Aorta (tissue), 5 donors: ENCODE results near the gene NFIA. TPM values are rescaled to one million over a fixed set of nuclear protein-coding genes. Genes with fewer than 3 reads are reported as not detected.
"Not testable (repeated sequence)": the region's sequence is repeated elsewhere in the genome, so short reads cannot be mapped to it uniquely, and the experiment has no call there.

Experiments used
- ATAC-seq: fragments of 200-7000 bp; cut with Tn5 transposase; one replicate; pipeline ENCODE4 v1.9.1; 2022; ENCODE audit warnings: moderate library complexity; ENCODE audit not compliant: low FRiP score
- DNase-seq, 2 donors: peaks; one replicate each; pipeline ENCODE4 v3.0.0-alpha.2; 2020
- H3K27ac ChIP-seq, 2 donors: one replicate each; pipeline ENCODE4 v1.5.1; 2013; ENCODE audit warnings: low read length in 2 of 2, mild to moderate bottlenecking in 2 of 2, moderate library complexity in 2 of 2, control low read depth in 1 of 2, inconsistent platforms in 1 of 2, low read depth in 1 of 2
- H3K27me3 ChIP-seq, 2 donors: one replicate each; pipeline ENCODE4 v1.6.1; 2013; ENCODE audit warnings: control low read depth in 1 of 2, low read length in 1 of 2, mild to moderate bottlenecking in 1 of 2, moderate library complexity in 1 of 2; ENCODE audit not compliant: insufficient read depth in 2 of 2, control insufficient read depth in 1 of 2
- H3K36me3 ChIP-seq, 2 donors: one replicate each; pipeline ENCODE4 v1.6.1; 2013; ENCODE audit warnings: control low read depth in 1 of 2, low read length in 1 of 2, mild to moderate bottlenecking in 1 of 2; ENCODE audit not compliant: insufficient read depth in 2 of 2, control insufficient read depth in 1 of 2
- H3K4me1 ChIP-seq, 2 donors: one replicate each; pipeline ENCODE4 v1.6.1; 2013; ENCODE audit warnings: low read length in 2 of 2, control low read depth in 1 of 2, mild to moderate bottlenecking in 1 of 2, moderate library complexity in 1 of 2; ENCODE audit not compliant: insufficient read depth in 2 of 2, control insufficient read depth in 1 of 2
- H3K4me3 ChIP-seq, 2 donors: one replicate each; pipeline ENCODE4 v1.5.1; 2013; ENCODE audit warnings: low read length in 2 of 2, control low read depth in 1 of 2, mild to moderate bottlenecking in 1 of 2
- H3K9me3 ChIP-seq: one replicate; pipeline ENCODE4 v1.6.1; 2013; ENCODE audit warnings: mild to moderate bottlenecking, low read length; ENCODE audit not compliant: control insufficient read depth
- WGBS, 2 donors: extraction: QIAGEN DNeasy Blood & Tissue Kit; methylation state at CpG; one replicate each; pipeline ENCODE4 v1.1.7; 2013; 5-methylcytosine and 5-hydroxymethylcytosine counted together
- intact Hi-C, 2 donors: fragments of 100-400 bp; cut with DNase I; formaldehyde crosslinking; loops; one replicate each; pipeline versions ENCODE4 v1.14.2 to v1.15.0; 2022
- polyA plus RNA-seq, 2 donors: library from polyadenylated mRNA; stranded (reverse); fragments of 200-250 nt; gene quantifications; one replicate each; pipeline ENCODE4 v1.2.3, GENCODE V29; 2013
- total RNA-seq, 2 donors: library from RNA; stranded (reverse); fragmentation: NEBNext Ultra II Directional; extraction: Animal tissue kit (Norgen Biotek cat#: 25700); gene quantifications; one replicate each; pipeline ENCODE4 v1.2.1, GENCODE V29; 2021
- donor health status: healthy with polysubstance abuse.
- donor health status: Bipolar disorder and iron deficiency.
- donor health status: DM: no; HTN: no; CAD: no.
- donor health status: DM: no; HTN: no; CAD: no.
- donor health status: DM: yes; HTN: yes; CAD: no.

The NFIA gene
- total and polyA plus RNA-seq, 4 donors: 15.3 to 221 (median 82.4) TPM

DNA sequence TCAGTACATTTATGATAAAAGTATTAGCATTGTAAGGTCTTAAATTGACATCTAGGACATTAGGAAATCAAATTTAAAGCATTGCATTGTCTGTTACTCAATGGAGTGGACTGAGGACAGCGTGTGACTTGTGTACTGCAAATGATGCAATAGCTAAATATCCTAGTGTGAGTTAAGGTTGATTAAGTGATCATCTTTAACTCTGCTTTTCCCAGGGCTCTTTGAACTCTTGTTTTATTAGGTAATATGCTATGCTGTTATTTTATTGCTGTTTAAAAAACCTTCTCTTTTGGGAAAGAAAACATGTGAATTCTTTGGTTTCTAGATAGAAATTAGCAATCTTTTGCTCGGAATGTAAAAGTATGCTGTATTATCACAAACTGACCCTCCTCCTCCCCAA lies 38.6 kb downstream of the NFIA start:
- no peaks in the 10 kb centered on the region for H3K36me3 ChIP-seq
- intact Hi-C loops: no loop called here
- no peak for DNase-seq
- no peaks in the 10 kb centered on the region for H3K9me3 ChIP-seq
- H3K27ac ChIP-seq: no peak overlapping the region
- 15 to 16% methylated on average over 2 of the region's 2 CpGs for WGBS, 2 donors
- ATAC-seq: peak; percentile 64
- peaks cover 9 to 13% of the 10 kb centered on the region in 2 donors for H3K4me1 ChIP-seq
- no peak overlapping the region for H3K4me3 ChIP-seq
- no peaks in the 10 kb centered on the region for H3K27me3 ChIP-seq

DNA sequence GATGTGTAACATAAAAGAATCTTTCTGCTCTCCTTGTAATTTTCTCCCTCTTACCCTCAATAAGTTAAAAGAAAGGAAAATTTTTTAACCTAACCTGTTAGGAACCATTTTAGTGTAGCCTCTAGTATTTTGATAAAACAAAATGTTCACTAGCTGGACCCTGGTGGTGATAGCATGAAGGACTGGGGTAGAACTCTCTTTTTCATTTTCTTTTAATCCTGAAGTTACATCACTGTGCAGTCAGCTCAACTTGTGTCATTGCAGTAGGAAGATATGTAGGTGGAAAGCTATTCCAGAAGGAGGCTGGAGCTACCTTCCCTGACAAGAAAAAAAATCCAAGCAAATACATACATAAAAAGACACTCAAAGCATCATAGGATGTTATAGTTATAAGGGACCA lies 39.3 kb downstream of the NFIA start:
- H3K4me1 ChIP-seq: peaks cover 11 to 12% of the 10 kb centered on the region in 2 donors
- H3K36me3 ChIP-seq: no peaks in the 10 kb centered on the region
- ATAC-seq: no peak
- H3K27me3 ChIP-seq: no peaks in the 10 kb centered on the region
- H3K9me3 ChIP-seq: no peaks in the 10 kb centered on the region
- no peak overlapping the region for H3K27ac ChIP-seq
- H3K4me3 ChIP-seq: no peak overlapping the region
- intact Hi-C loops: no loop called here
- no peak for DNase-seq

DNA sequence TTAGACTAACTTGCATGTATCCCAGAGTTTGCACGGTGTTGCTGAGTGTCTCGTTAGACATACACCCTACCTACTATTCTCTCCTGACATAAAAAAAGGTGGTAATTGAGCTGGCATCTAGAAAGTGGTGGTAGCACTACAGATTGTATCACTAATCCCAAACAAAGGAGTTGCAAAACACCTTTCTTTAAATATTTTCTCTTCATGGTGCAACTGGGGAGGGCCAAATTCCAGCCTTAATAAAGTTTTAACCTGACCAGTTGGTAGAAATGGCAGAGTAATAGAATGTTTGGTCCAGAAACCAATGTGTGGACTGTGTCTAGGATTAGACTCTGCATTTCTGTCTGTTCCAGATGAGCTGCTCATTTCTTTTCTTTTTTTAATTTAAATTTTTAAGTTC lies 40.0 kb downstream of the NFIA start:
- H3K9me3 ChIP-seq: no peaks in the 10 kb centered on the region
- DNase-seq (no peak), ATAC-seq (no peak)
- 87 to 91% methylated on average over 2 of the region's 2 CpGs for WGBS, 2 donors
- H3K27ac ChIP-seq: no peak overlapping the region
- H3K36me3 ChIP-seq: no peaks in the 10 kb centered on the region
- no peak overlapping the region for H3K4me3 ChIP-seq
- H3K4me1 ChIP-seq: peaks cover 11 to 12% of the 10 kb centered on the region in 2 donors
- H3K27me3 ChIP-seq: no peaks in the 10 kb centered on the region
- intact Hi-C loops: no loop called here

DNA sequence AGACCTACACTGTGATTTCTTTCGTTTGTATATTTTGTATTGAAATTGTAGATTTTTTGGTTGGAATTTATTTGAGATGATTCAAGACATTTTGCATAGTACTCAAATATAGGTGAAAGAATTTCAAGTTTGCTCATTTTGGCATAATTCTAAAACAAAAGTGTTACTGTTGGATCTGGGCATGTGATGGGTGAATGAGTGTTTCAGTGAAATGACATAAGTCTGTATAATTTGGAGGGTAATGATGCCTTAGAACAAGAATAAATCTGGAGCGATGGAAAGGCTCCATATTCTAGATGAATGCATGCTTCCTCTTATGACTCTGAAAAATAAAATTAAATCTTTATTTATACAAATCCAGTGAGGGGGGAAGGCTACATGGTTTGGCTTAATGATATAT lies 41.0 kb downstream of the NFIA start:
- WGBS, 2 donors: 32 to 45% methylated on average over 2 of the region's 2 CpGs
- Histone ChIP-seq H3K9me3 (no peaks in the 10 kb centered on the region), H3K27me3 (no peaks in the 10 kb centered on the region), H3K4me1 (peaks cover 9 to 12% of the 10 kb centered on the region in 2 donors), H3K36me3 (no peaks in the 10 kb centered on the region), H3K27ac (no peak overlapping the region), H3K4me3 (no peak overlapping the region)
- intact Hi-C loops: no loop called here
- no peak for ATAC-seq
- no peak for DNase-seq

DNA sequence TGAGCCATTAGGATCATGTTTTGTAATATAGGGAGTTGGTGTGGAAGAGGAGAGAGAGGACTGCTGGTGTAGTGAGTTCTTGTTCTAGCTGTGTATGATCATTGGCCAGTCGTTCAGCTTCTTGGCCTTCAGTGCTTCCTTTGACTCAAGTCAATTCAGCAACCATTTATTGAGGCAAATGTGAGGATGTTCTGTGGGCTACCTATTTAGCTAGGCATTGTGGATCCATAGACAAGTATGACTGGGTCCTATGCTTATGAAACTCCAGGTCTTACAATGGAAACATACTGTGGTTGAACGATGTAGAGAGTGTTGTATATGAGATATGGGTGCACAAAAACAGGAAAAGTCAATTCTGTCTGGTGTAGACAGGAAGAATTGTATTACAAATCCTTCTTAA lies 41.7 kb downstream of the NFIA start:
- peaks cover 7 to 10% of the 10 kb centered on the region in 2 donors for H3K4me1 ChIP-seq
- H3K9me3 ChIP-seq: no peaks in the 10 kb centered on the region
- WGBS, 2 donors: 48 to 53% methylated on average over 2 of the region's 2 CpGs
- DNase-seq (no peak), ATAC-seq (no peak)
- H3K4me3 ChIP-seq: no peak overlapping the region
- H3K27ac ChIP-seq: no peak overlapping the region
- H3K36me3 ChIP-seq: no peaks in the 10 kb centered on the region
- intact Hi-C loops: no loop called here
- no peaks in the 10 kb centered on the region for H3K27me3 ChIP-seq

DNA sequence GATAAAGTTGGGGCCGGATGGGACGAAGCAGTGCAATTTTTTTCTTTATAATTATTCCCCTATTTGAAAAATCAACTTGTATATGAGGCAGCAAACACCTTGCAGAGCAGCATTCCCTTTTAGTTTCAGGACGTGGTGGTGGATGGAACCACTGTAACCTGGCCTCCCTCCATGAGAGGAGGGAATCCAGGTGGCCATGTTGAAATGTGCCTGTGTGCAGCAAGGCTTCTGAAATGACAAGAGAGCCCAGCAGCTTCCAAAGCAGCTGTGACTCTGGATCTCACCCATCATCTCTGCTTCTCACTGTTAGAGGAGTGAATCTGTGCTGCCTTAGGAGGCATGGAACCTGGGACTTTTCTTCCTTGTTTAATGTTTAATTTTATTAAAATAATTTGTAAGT lies 42.3 kb downstream of the NFIA start:
- WGBS, 2 donors: 59 to 64% methylated on average over 3 of the region's 3 CpGs
- Histone ChIP-seq H3K36me3 (no peaks in the 10 kb centered on the region), H3K4me1 (peaks cover 7 to 9% of the 10 kb centered on the region in 2 donors), H3K27me3 (no peaks in the 10 kb centered on the region), H3K27ac (no peak overlapping the region), H3K9me3 (no peaks in the 10 kb centered on the region), H3K4me3 (no peak overlapping the region)
- DNase-seq (no peak), ATAC-seq (no peak)
- intact Hi-C loops: no loop called here

DNA sequence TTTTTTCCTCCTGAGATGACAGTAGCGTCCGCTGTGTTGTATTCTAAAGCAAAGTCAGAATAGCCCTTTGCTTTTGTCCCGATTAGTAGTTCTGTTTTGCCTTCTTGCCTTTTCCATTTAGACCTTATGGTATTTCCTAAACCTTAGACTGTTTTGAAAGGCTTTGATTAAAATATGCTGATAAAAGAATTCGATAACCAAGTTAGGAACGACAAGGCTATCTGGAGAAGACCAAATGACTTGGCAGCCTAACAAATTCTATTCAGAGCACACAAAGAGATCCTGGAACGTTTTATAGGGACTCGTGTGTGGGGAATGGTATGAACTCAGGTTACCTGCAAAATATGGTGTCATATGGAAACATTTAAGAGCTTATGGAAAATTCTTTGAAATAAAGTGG lies 42.9 kb downstream of the NFIA start:
- H3K4me1 ChIP-seq: peaks cover 7 to 9% of the 10 kb centered on the region in 2 donors
- intact Hi-C loops: no loop called here
- no peaks in the 10 kb centered on the region for H3K9me3 ChIP-seq
- no peaks in the 10 kb centered on the region for H3K27me3 ChIP-seq
- H3K36me3 ChIP-seq: no peaks in the 10 kb centered on the region
- 18 to 21% methylated on average over 7 of the region's 7 CpGs for WGBS, 2 donors
- DNase-seq (no peak), ATAC-seq (no peak)
- H3K4me3 ChIP-seq: no peak overlapping the region
- H3K27ac ChIP-seq: no peak overlapping the region

DNA sequence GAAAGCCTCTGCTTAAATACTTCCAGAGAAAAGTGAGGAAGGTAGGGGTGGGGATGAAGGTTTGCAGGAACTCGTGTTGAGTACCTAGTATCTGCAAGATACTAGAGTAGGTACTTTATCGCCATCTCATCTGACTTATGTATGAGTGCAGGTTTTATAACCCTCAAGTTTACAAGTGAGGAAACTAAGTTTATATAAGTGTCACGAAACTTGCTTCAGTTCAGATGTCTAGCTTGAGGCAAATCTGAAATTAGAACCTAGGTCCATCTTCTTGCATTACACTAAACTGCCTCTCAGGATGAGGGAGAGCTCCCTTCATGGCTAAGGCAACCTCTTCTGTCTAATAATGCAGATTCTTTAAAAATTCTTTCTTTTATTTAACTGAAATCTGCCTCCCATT lies 43.5 kb downstream of the NFIA start:
- WGBS, 2 donors: 58 to 63% methylated on average over 3 of the region's 3 CpGs
- no peaks in the 10 kb centered on the region for H3K9me3 ChIP-seq
- intact Hi-C loops: no loop called here
- H3K4me3 ChIP-seq: no peak overlapping the region
- no peaks in the 10 kb centered on the region for H3K27me3 ChIP-seq
- no peak overlapping the region for H3K27ac ChIP-seq
- DNase-seq: no peak
- H3K36me3 ChIP-seq: no peaks in the 10 kb centered on the region
- ATAC-seq: no peak
- peaks cover 7 to 9% of the 10 kb centered on the region in 2 donors for H3K4me1 ChIP-seq

DNA sequence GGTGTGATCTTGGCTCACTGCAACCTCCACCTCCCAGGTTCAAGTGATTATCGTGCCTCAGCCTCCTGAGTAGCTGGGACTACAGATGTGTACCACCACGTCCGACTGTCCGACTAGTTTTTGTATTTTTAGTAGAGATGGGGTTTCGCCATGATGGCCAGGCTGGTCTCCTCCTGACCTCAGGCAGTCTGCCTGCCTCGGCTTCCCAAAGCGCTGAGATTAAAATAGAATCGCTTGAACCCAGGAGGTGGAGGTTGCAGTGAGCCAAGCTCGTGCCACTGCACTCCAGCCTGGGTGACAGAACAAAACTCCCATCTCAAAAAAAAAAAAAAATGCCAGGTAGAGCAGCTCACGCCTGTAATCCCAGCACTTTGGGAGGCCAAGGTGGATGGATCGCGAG lies 44.5 kb downstream of the NFIA start:
- ATAC-seq, H3K27me3 ChIP-seq, H3K36me3 ChIP-seq, intact Hi-C loops, DNase-seq, H3K4me3 ChIP-seq, H3K9me3 ChIP-seq, H3K27ac ChIP-seq, H3K4me1 ChIP-seq: not testable (repeated sequence)
- 90 to 93% methylated on average over 12 of the region's 12 CpGs for whole genome bisulfite sequencing, 2 donors
